Right cardiac atrium (tissue), 5 donors: ENCODE data around the gene NXNL1. TPM values are rescaled to one million over a fixed set of nuclear protein-coding genes. Genes with fewer than 3 reads are reported as not detected.

ENCODE experiments used
- ATAC-seq, 2 donors: fragments of 200-7000 bp; cut with Tn5 transposase; one replicate each; pipeline versions ENCODE4 v1.8.0 to v1.9.1; 2020; ENCODE audit warnings: moderate library complexity in 2 of 2, mild to moderate bottlenecking in 1 of 2
- DNase-seq, 3 donors: peaks; one replicate each; pipeline ENCODE4 v3.0.0-alpha.2; 2020
- H3K27ac ChIP-seq: one replicate; pipeline ENCODE4 v1.5.1; 2013; ENCODE audit warnings: mild to moderate bottlenecking, low read length, control low read depth, moderate library complexity
- H3K27me3 ChIP-seq: one replicate; pipeline ENCODE4 v1.6.1; 2013; ENCODE audit not compliant: control insufficient read depth, insufficient read depth
- H3K4me1 ChIP-seq: one replicate; pipeline ENCODE4 v1.6.1; 2013; ENCODE audit warnings: low read length; ENCODE audit not compliant: control insufficient read depth, insufficient read depth
- H3K4me3 ChIP-seq: one replicate; pipeline ENCODE4 v1.5.1; 2013; ENCODE audit warnings: low read length, control low read depth
- H3K9me3 ChIP-seq: one replicate; pipeline ENCODE4 v1.6.1; 2013; ENCODE audit warnings: low read length; ENCODE audit not compliant: control insufficient read depth
- WGBS: extraction: QIAGEN DNeasy Blood & Tissue Kit; methylation state at CpG from one replicate; pipeline ENCODE4 v1.1.7; 2013; 5-methylcytosine and 5-hydroxymethylcytosine counted together
- intact Hi-C, 4 donors: fragments of 100-400 bp; cut with DNase I; formaldehyde crosslinking; loops; one replicate each; pipeline versions ENCODE4 v1.11.0 to v1.14.0; 2022 to 2023
- polyA plus RNA-seq: library from polyadenylated mRNA; stranded (reverse); fragments of 200-250 nt; gene quantifications from one replicate; pipeline ENCODE4 v1.2.3, GENCODE V29; 2013
- total RNA-seq, 4 donors: library from RNA; stranded (reverse); fragmentation: NEBNext Ultra II Directional; extraction: Animal tissue kit (Norgen Biotek cat#: 25700); gene quantifications; one replicate each; pipeline ENCODE4 v1.2.1, GENCODE V29; 2021
- donor health status: healthy with polysubstance abuse.
- donor health status: DM: no; HTN: yes; CAD: no.
- donor health status: DM: no; HTN: no; CAD: no.
- donor health status: DM: no; HTN: yes; CAD: no; lungs with severe emphysema.
- donor health status: DM: yes; HTN: yes; CAD: no.

Gene NXNL1
- total and polyA plus RNA-seq, 5 donors = 0.29 to 0.63 (median 0.45) TPM; not detected in 2

DNA sequence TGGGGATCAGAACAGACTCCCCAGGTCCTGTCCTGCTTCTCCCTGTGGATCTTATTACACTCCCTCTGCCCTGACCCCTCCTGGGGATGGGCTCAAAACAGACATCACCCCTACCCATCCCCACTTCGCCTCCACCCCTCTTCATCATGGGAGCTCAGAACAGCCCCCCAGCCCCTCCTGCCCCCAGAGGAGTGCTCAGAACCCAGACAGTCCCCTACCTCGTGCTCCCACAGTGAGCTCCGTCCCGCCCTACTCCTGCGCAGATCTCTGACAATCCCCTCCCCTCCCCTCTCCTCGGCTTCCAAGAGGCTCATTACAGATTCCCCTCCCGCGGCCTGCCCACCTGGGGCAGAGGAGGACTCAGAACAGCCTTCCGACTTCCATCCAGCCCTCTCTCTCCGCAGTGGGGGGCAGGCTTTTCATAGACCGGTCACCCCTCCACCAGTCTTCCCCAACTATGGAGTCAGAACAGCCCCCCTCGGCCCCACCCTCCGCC is 6.1 kb downstream of the NXNL1 start:
- Histone ChIP-seq H3K9me3 (no peaks in the 10 kb centered on the region), H3K4me3 (no peak overlapping the region), H3K27ac (no peak overlapping the region), H3K4me1 (no peaks in the 10 kb centered on the region), H3K27me3 (no peaks in the 10 kb centered on the region)
- ATAC-seq = peak in 1 of 2 donors; percentile 26
- 6% methylated on average over 13 of the region's 13 CpGs for WGBS
- peak in 1 of 3 donors; percentile 28 for DNase-seq
- intact Hi-C loops = loop anchor here in 3 of 4 donors (5.0 to 10.0 kb wide), 3 partner anchors 60 to 153 kb away; partner anchors contain the start of gene CCDC194 (in 1 of the 3)

DNA sequence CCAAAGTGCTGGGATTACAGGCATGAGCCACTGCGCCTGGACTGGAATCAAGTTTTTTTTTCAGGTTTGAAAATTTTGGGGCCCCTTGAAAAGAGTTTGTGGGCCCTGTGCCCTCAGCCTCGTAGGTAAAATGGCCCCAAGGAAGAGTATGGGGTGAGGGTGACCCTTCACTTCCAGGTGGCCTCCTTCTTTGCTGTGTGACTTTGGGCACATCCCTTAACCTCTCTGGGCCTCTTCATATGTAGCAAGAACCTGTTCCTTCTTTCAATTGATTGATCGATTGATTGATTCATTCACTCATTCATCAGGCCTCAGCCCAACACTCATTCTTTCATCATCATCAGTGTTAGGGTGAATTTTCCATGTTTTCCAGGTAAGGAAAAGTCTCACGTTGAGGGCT is 8.9 kb downstream of the NXNL1 start:
- ATAC-seq (no peak), DNase-seq (no peak)
- 89% methylated on average over 4 of the region's 4 CpGs for WGBS
- H3K4me1 ChIP-seq = no peaks in the 10 kb centered on the region
- no peak overlapping the region for H3K4me3 ChIP-seq
- H3K27ac ChIP-seq = no peak overlapping the region
- no peaks in the 10 kb centered on the region for H3K9me3 ChIP-seq
- intact Hi-C loops = loop anchor here in 3 of 4 donors (5.0 to 10.0 kb wide), 3 partner anchors 57 to 155 kb away; partner anchors contain the start of gene CCDC194 (in 1 of the 3)
- H3K27me3 ChIP-seq = no peaks in the 10 kb centered on the region

GRCh38 chr19:17450264-17451075 is 10.3 kb downstream of the NXNL1 start:
- no peak for ATAC-seq
- Histone ChIP-seq H3K9me3 (no peaks in the 10 kb centered on the region), H3K4me3 (no peak overlapping the region), H3K27me3 (no peaks in the 10 kb centered on the region), H3K4me1 (no peaks in the 10 kb centered on the region), H3K27ac (no peak overlapping the region)
- intact Hi-C loops = loop anchor here in 3 of 4 donors (5.0 to 10.0 kb wide), 3 partner anchors 56 to 157 kb away; partner anchors contain the start of gene CCDC194 (in 1 of the 3)
- DNase-seq = no peak
- 61% methylated on average over 8 of the region's 8 CpGs for WGBS

DNA sequence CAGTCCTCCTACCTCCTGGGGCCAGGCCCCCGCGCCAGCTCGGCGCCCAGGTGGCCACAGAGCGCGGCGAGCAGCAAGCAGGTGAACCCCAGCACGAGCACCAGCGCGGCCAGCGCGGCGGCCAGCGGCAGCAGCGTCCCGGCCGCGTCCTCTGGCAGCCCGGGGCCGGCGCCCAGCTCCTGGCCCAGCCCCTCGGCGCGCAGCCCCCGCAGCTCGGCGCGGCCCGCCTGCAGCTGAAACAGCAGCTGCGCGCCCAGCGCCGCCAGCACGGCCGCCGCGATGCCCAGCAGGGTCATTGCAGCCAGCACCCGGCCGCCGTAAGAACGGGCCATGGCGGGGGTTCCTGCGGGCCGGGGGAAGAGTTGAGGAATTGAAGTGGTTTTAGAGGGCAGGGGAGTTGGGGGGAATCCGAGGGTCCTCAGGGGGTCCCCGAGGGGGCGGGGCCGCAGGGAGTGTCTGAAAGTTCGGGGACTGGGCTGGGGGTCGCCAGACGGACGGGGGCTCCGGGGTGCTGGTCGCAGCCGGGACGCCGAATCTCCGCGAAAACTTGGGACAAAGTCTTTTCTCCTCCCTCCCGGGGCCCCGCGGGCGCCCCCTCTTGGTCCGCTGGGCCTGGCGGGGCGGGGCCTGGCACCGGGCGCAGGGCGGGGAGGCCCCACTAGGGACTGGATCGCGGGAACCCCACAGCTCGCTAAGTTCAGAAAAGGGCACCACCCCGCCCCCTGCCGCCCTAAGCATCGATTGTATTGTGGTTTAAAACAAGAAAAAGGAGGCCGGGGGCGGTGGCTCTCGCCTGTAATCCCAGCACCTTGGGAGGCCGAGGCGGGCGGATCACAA is 12.4 kb downstream of the NXNL1 start, which contains the start of gene TMEM221:
Gene TMEM221, minus strand, starts transcription at position 538 of the 837 bp plus-strand sequence. Its CDS starts 206 bp downstream, at position 332.
- ATAC-seq = peak; percentile 77 to 84
- no peaks in the 10 kb centered on the region for H3K9me3 ChIP-seq
- no peaks in the 10 kb centered on the region for H3K4me1 ChIP-seq
- WGBS = 1% methylated on average over 81 of the region's 81 CpGs
- intact Hi-C loops = no loop called here
- H3K27ac ChIP-seq = no peak within 1 kb of the TSS
- H3K27me3 ChIP-seq = no peaks in the 10 kb centered on the region
- peak; percentile 66 to 85 (median 83) for DNase-seq
- H3K4me3 ChIP-seq = peak within 1 kb of the TSS; percentile 78

DNA sequence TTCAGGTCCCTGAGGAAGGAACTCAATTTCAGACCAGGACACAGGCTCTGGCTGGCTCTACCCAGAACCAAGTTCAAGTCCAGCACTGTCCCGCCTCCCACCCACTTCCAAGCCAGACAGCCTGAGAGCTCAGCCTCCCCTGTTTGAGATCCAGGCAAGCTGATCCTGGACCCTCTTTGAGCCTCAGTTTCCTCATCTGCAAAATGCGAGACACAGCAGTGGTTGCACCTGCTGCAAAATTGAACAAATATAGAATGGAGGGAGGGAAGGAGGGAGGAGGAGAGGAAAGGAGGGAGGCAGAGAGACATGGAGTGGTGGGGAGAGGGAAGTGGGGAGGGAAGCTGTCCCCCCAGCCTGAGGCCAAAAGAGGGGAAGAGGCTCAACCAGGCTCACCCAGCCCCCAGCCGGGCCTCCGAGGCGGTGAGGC is 13.0 kb downstream of the NXNL1 start:
- no peaks in the 10 kb centered on the region for H3K4me1 ChIP-seq
- no peaks in the 10 kb centered on the region for H3K9me3 ChIP-seq
- intact Hi-C loops = no loop called here
- H3K4me3 ChIP-seq = peak overlapping the region; percentile 78
- H3K27ac ChIP-seq = no peak overlapping the region
- DNase-seq (peak in 1 of 3 donors; percentile 30), ATAC-seq (peak in 1 of 2 donors; percentile 13)
- no peaks in the 10 kb centered on the region for H3K27me3 ChIP-seq
- 34% methylated on average over 5 of the region's 5 CpGs for WGBS

DNA sequence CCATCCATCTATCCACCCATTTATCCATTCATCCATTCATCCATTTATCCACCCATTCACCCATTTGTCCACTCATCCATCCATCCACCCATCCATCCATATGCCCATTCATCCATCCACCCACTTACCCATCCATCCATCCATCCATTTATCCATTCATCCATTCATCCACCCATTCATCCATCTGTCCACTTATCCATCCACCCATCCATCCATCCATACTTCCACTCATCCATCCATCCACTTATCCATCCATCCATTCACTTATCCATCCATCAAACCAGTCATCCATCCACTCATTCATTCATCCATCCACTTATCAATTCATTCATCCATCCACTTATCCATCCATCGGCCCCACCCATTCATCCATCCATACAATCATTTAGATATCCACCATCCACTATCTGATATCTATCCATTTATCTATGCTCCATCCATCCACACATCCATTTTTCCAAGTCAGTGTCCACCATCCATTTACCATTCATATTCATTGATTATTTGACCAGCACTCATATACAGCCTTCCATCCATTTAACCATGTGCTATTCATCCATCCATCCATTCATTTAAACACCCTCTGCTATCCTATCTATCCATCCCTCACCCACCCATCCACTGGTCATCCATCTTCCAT is 15.1 kb downstream of the NXNL1 start:
- 96% methylated on average over 1 of the region's 1 CpG for WGBS
- DNase-seq (no peak), ATAC-seq (no peak)
- no peaks in the 10 kb centered on the region for H3K27me3 ChIP-seq
- H3K4me3 ChIP-seq = no peak overlapping the region
- H3K4me1 ChIP-seq = no peaks in the 10 kb centered on the region
- H3K27ac ChIP-seq = no peak overlapping the region
- no peaks in the 10 kb centered on the region for H3K9me3 ChIP-seq
- intact Hi-C loops = no loop called here

- ATAC-seq (peak in 1 of 2 donors; percentile 48), DNase-seq (no peak)
- H3K4me1 ChIP-seq = no peaks in the 10 kb centered on the region
- no peak overlapping the region for H3K27ac ChIP-seq
- no peaks in the 10 kb centered on the region for H3K9me3 ChIP-seq
- no peaks in the 10 kb centered on the region for H3K27me3 ChIP-seq
- intact Hi-C loops = no loop called here
- no peak overlapping the region for H3K4me3 ChIP-seq
- WGBS = 48% methylated on average over 8 of the region's 8 CpGs
Measured at GRCh38 chr19:17441241-17442021, 19.3 kb downstream of the NXNL1 start.

DNA sequence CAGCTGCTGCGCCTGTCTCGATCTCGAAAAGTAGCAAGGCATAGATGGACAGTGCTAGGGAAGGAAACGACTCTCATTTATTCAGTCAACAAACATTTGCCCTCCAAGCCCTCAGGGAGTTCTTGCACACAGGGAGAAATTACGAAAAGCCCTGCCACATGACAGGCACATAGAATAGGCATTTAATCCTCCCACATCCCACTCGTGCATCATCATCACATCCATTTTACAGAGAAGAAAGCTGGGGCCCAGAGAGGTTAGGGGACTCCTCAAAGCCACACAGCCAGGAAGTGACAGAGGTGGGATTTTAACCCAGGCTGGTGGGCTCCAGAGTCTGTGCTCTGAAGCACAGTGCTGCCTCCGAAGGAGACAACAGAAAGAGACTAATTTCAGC is 23.9 kb downstream of the NXNL1 start:
- no peaks in the 10 kb centered on the region for H3K4me1 ChIP-seq
- ATAC-seq (no peak), DNase-seq (no peak)
- no peaks in the 10 kb centered on the region for H3K27me3 ChIP-seq
- no peak overlapping the region for H3K4me3 ChIP-seq
- 88% methylated on average over 7 of the region's 7 CpGs for WGBS
- H3K27ac ChIP-seq = no peak overlapping the region
- intact Hi-C loops = no loop called here
- H3K9me3 ChIP-seq = no peaks in the 10 kb centered on the region

GRCh38 chr19:17436094-17436873 is 24.4 kb downstream of the NXNL1 start:
- Histone ChIP-seq H3K4me1 (no peaks in the 10 kb centered on the region), H3K27ac (no peak overlapping the region), H3K27me3 (no peaks in the 10 kb centered on the region), H3K9me3 (no peaks in the 10 kb centered on the region), H3K4me3 (no peak overlapping the region)
- DNase-seq = peak in 1 of 3 donors; percentile 37
- ATAC-seq = no peak
- WGBS = 96% methylated on average over 25 of the region's 25 CpGs
- intact Hi-C loops = no loop called here
